HL-60 (cell line): ENCODE measurements around the gene SPINK14.

Experiments
- DNase-seq, 2 experiments: peaks; one replicate each; pipeline ENCODE4 v3.0.0-alpha.2; 2010 to 2020; ENCODE audit warnings: low read depth in 1 of 2, low spot score in 1 of 2
- H3K27ac ChIP-seq: fragments of 250-450 bp; sonication (Bioruptor Pico); replicated peaks from 2 replicates; pipeline ENCODE4 v1.5.1; 2020; ENCODE audit warnings: mild to moderate bottlenecking, moderate library complexity
- H3K27me3 ChIP-seq: fragments of 250-450 bp; sonication (Bioruptor Pico); 2 replicates; pipeline ENCODE4 v1.5.1; 2021; ENCODE audit warnings: mild to moderate bottlenecking, moderate library complexity; ENCODE audit not compliant: insufficient read depth, poor library complexity, severe bottlenecking
- H3K4me3 ChIP-seq: replicated peaks from 2 replicates; pipeline ENCODE4 v1.5.1; 2011; ENCODE audit warnings: mild to moderate bottlenecking, control low read depth, low read length; ENCODE audit not compliant: insufficient read depth
- CTCF ChIP-seq: IDR thresholded peaks from one replicate; pipeline ENCODE4 v1.5.1; 2011; ENCODE audit warnings: low read length, control low read depth, inconsistent platforms; ENCODE audit not compliant: insufficient read depth
- GABPA ChIP-seq: IDR thresholded peaks from 2 replicates; pipeline ENCODE4 v1.6.1; 2012; ENCODE audit warnings: low read depth
- POLR2AphosphoS5 ChIP-seq: IDR thresholded peaks from 2 replicates; pipeline ENCODE4 v1.6.1; 2012; ENCODE audit warnings: low read depth
- REST ChIP-seq: IDR thresholded peaks from 2 replicates; pipeline ENCODE4 v1.6.1; 2012; ENCODE audit warnings: low read depth; ENCODE audit not compliant: insufficient replicate concordance
- SPI1 ChIP-seq: IDR thresholded peaks from 2 replicates; pipeline ENCODE4 v1.6.1; 2012; ENCODE audit warnings: low read depth, mild to moderate bottlenecking, borderline replicate concordance

The SPINK14 gene

GRCh38 chr5:148179234-148179824 lies 11.0 kb downstream of the SPINK14 start:
- H3K4me3 ChIP-seq: no peak overlapping the region
- no peak overlapping the region for H3K27ac ChIP-seq
- H3K27me3 ChIP-seq: no peaks in the 10 kb centered on the region
- no peak for TF ChIP-seq SPI1
- TF ChIP-seq CTCF: peak; percentile 79
- DNase-seq: peak; percentile 27 to 44

- DNase-seq: peak; percentile 71 to 75
- no peaks in the 10 kb centered on the region for H3K27me3 ChIP-seq
- peak overlapping the region; percentile 7; the same call in 1 of the 2 replicates for H3K27ac ChIP-seq
- no peak for TF ChIP-seq REST
- TF ChIP-seq SPI1: peak; percentile 38; the same call in 1 of the 2 replicates
- no peak for TF ChIP-seq CTCF
- H3K4me3 ChIP-seq: no peak overlapping the region
These were observed 18.1 kb downstream of the SPINK14 start for GRCh38 chr5:148186248-148187003.

GRCh38 chr5:148191010-148191409 lies 22.7 kb downstream of the SPINK14 start:
- H3K27me3 ChIP-seq: no peaks in the 10 kb centered on the region
- no peak overlapping the region for H3K4me3 ChIP-seq
- TF ChIP-seq POLR2AphosphoS5 (no peak), REST (no peak), GABPA (no peak), CTCF (no peak), SPI1 (no peak)
- no peak for DNase-seq
- H3K27ac ChIP-seq: no peak overlapping the region

- no peaks in the 10 kb centered on the region for H3K27me3 ChIP-seq
- TF ChIP-seq REST (no peak), SPI1 (no peak), GABPA (no peak), POLR2AphosphoS5 (no peak), CTCF (no peak)
- no peak overlapping the region for H3K27ac ChIP-seq
- DNase-seq: no peak
- no peak overlapping the region for H3K4me3 ChIP-seq
These were observed 24.9 kb downstream of the SPINK14 start for GRCh38 chr5:148193202-148193601.
